ENCODE measurements around the gene CREB5. TPM values are rescaled to one million over a fixed set of nuclear protein-coding genes. Genes with fewer than 3 reads are reported as not detected.

The CREB5 gene
- total RNA-seq, 1 donor from 2014 or later: 0.80 TPM

- no peak for TF ChIP-seq CTCF (IDR thresholded peaks at IDR 0.05)
- no peaks in the 10 kb centered on the region for H3K36me3 Mint-ChIP-seq (ENCODE audit: low read depth)
- POLR2A ChIA-PET: no interaction called here
- DNase-seq: no peak
- no peaks in the 10 kb centered on the region for H3K9me3 Mint-ChIP-seq
- intact Hi-C loops (cut with micrococcal nuclease): no loop called here
- H3K27ac Mint-ChIP-seq: no peak overlapping the region
- peaks cover 4% of the 10 kb centered on the region for H3K4me1 Mint-ChIP-seq
- H3K27me3 Mint-ChIP-seq: peaks cover 5% of the 10 kb centered on the region
- no peak for ATAC-seq (ENCODE audit: low read depth)
- CTCF ChIA-PET: no interaction called here
- H3K4me3 Mint-ChIP-seq: no peak overlapping the region
Observed at GRCh38 chr7:28490831-28491230, 78.5 kb downstream of the CREB5 start.

GRCh38 chr7:28493477-28493876 lies 81.2 kb downstream of the CREB5 start:
- CTCF ChIA-PET: no interaction called here
- peaks cover 5% of the 10 kb centered on the region for H3K27me3 Mint-ChIP-seq

GRCh38 chr7:28497009-28497408 lies 84.7 kb downstream of the CREB5 start:
- no peaks in the 10 kb centered on the region for H3K9me3 Mint-ChIP-seq
- no peaks in the 10 kb centered on the region for H3K36me3 Mint-ChIP-seq (ENCODE audit: low read depth)
- no peaks in the 10 kb centered on the region for H3K27me3 Mint-ChIP-seq

More at GRCh38 chr7:28493477-28493876, 81.2 kb downstream of the CREB5 start:
- Mint-ChIP-seq H3K4me1 (no peaks in the 10 kb centered on the region), H3K27ac (no peak overlapping the region), H3K36me3 (ENCODE audit: low read depth) (no peaks in the 10 kb centered on the region), H3K4me3 (no peak overlapping the region), H3K9me3 (no peaks in the 10 kb centered on the region)
- ATAC-seq (ENCODE audit: low read depth) (no peak), DNase-seq (no peak)
- intact Hi-C loops (cut with micrococcal nuclease): no loop called here
- POLR2A ChIA-PET: no interaction called here
- no peak for TF ChIP-seq CTCF (IDR thresholded peaks at IDR 0.05)

GRCh38 chr7:28498636-28499035 lies 86.3 kb downstream of the CREB5 start:
- Mint-ChIP-seq H3K27ac (no peak overlapping the region), H3K27me3 (no peaks in the 10 kb centered on the region), H3K4me1 (no peaks in the 10 kb centered on the region), H3K36me3 (ENCODE audit: low read depth) (no peaks in the 10 kb centered on the region), H3K4me3 (no peak overlapping the region), H3K9me3 (no peaks in the 10 kb centered on the region)
- ChIA-PET POLR2A (no interaction called here), CTCF (no interaction called here)
- DNase-seq: no peak
- no peak for TF ChIP-seq CTCF (IDR thresholded peaks at IDR 0.05)
- intact Hi-C loops (cut with micrococcal nuclease): no loop called here
- no peak for ATAC-seq (ENCODE audit: low read depth)

More at GRCh38 chr7:28497009-28497408, 84.7 kb downstream of the CREB5 start:
- no peak overlapping the region for H3K4me3 Mint-ChIP-seq
- DNase-seq (no peak), ATAC-seq (ENCODE audit: low read depth) (no peak)
- H3K4me1 Mint-ChIP-seq: no peaks in the 10 kb centered on the region
- no peak overlapping the region for H3K27ac Mint-ChIP-seq
- TF ChIP-seq CTCF (IDR thresholded peaks at IDR 0.05): no peak
- ChIA-PET CTCF (no interaction called here), POLR2A (no interaction called here)
- intact Hi-C loops (cut with micrococcal nuclease): no loop called here

GRCh38 chr7:28500138-28500537 lies 87.8 kb downstream of the CREB5 start:
- no peaks in the 10 kb centered on the region for H3K9me3 Mint-ChIP-seq
- H3K27me3 Mint-ChIP-seq: no peaks in the 10 kb centered on the region
- no peaks in the 10 kb centered on the region for H3K36me3 Mint-ChIP-seq (ENCODE audit: low read depth)
- POLR2A ChIA-PET: no interaction called here
- no peak overlapping the region for H3K4me3 Mint-ChIP-seq
- no peak for TF ChIP-seq CTCF (IDR thresholded peaks at IDR 0.05)
- DNase-seq (no peak), ATAC-seq (ENCODE audit: low read depth) (no peak)
- CTCF ChIA-PET: no interaction called here
- no peak overlapping the region for H3K27ac Mint-ChIP-seq
- H3K4me1 Mint-ChIP-seq: peaks cover 5% of the 10 kb centered on the region
- intact Hi-C loops (cut with micrococcal nuclease): no loop called here
